Stimulated activated CD8-positive, alpha-beta memory T cell treated with anti-CD3 and anti-CD28 coated beads, Interleukin-12 subunit alpha, Interleukin-12 subunit beta, amount 100 ng/mL, for 24 hours (primary cell): ENCODE results near the gene CBLN3.

ENCODE experiments used
- DNase-seq: peaks from one replicate; pipeline ENCODE4 v3.0.0-alpha.2; 2020; ENCODE audit errors: extremely low read depth

Gene CBLN3

GRCh38 chr14:24426150-24426911 lies 3.1 kb downstream of the CBLN3 start:
- DNase-seq: no peak

GRCh38 chr14:24425704-24426103 lies 3.8 kb downstream of the CBLN3 start:
- DNase-seq: no peak

GRCh38 chr14:24422694-24423601 lies 6.5 kb downstream of the CBLN3 start:
- no peak for DNase-seq

- DNase-seq: no peak
Observed at GRCh38 chr14:24422261-24422660, 7.2 kb downstream of the CBLN3 start.

- no peak for DNase-seq
Observed at GRCh38 chr14:24418492-24418873, 11.0 kb downstream of the CBLN3 start.

- no peak for DNase-seq
Observed at GRCh38 chr14:24417832-24418491, 11.5 kb downstream of the CBLN3 start.

- DNase-seq: no peak
Observed at GRCh38 chr14:24416932-24417619, 12.4 kb downstream of the CBLN3 start.

- DNase-seq: no peak
Observed at GRCh38 chr14:24416254-24416931, 13.1 kb downstream of the CBLN3 start.

GRCh38 chr14:24415421-24416253 lies 13.8 kb downstream of the CBLN3 start:
- no peak for DNase-seq

GRCh38 chr14:24414732-24415420 lies 14.6 kb downstream of the CBLN3 start:
- DNase-seq: no peak

GRCh38 chr14:24414077-24414476 lies 15.4 kb downstream of the CBLN3 start:
- DNase-seq: no peak

- no peak for DNase-seq
Observed at GRCh38 chr14:24411443-24412389, 17.8 kb downstream of the CBLN3 start.

GRCh38 chr14:24409956-24410355 lies 19.5 kb downstream of the CBLN3 start:
- no peak for DNase-seq

GRCh38 chr14:24409192-24409591 lies 20.3 kb downstream of the CBLN3 start:
- no peak for DNase-seq

GRCh38 chr14:24408764-24409163 lies 20.7 kb downstream of the CBLN3 start:
- DNase-seq: no peak

GRCh38 chr14:24407608-24408325 lies 21.7 kb downstream of the CBLN3 start:
- DNase-seq: no peak

GRCh38 chr14:24406416-24406815 lies 23.1 kb downstream of the CBLN3 start:
- DNase-seq: no peak

GRCh38 chr14:24404814-24405213 lies 24.7 kb downstream of the CBLN3 start:
- DNase-seq: no peak
